Calu3 (cell line): Measurements from ENCODE around the gene MPEG1. TPM values are rescaled to one million over a fixed set of nuclear protein-coding genes. Genes with fewer than 3 reads are reported as not detected.

ENCODE experiments used
- BruUV-seq: library from RNA; stranded (reverse); fragments of 400-500 nt; replicated peaks from 2 replicates; lab custom pipeline; 2021; lab: Mats Ljungman, UMichigan
- CTCF ChIA-PET: fragments of 300-600 bp; sonication (Branson Sonifier 250); formaldehyde crosslinking; loops from one replicate; lab custom pipeline; 2022; ENCODE audit warnings: antibody characterized with exemption; lab: Charles Lee
- DNase-seq: peaks from one replicate; pipeline ENCODE4 v3.0.0; 2022
- H3K27ac Mint-ChIP-seq: one replicate; pipeline ENCODE4 v1.8.0; 2022; ENCODE audit warnings: mixed read lengths; ENCODE audit not compliant: unreplicated experiment
- H3K27me3 Mint-ChIP-seq: one replicate; pipeline ENCODE4 v1.8.0; 2022; ENCODE audit warnings: mixed read lengths; ENCODE audit not compliant: unreplicated experiment
- H3K36me3 Mint-ChIP-seq: one replicate; pipeline ENCODE4 v1.8.0; 2022; ENCODE audit warnings: mild to moderate bottlenecking, moderate library complexity, mixed read lengths; ENCODE audit not compliant: insufficient read depth, unreplicated experiment
- H3K4me1 Mint-ChIP-seq: one replicate; pipeline ENCODE4 v1.8.0; 2022; ENCODE audit warnings: mild to moderate bottlenecking, low read depth, mixed read lengths; ENCODE audit not compliant: unreplicated experiment
- H3K4me3 Mint-ChIP-seq: one replicate; pipeline ENCODE4 v1.8.0; 2022; ENCODE audit warnings: mild to moderate bottlenecking, low read depth, moderate library complexity, mixed read lengths; ENCODE audit not compliant: unreplicated experiment
- H3K9me3 Mint-ChIP-seq: one replicate; pipeline ENCODE4 v1.8.0; 2022; ENCODE audit warnings: low read depth, mixed read lengths; ENCODE audit not compliant: unreplicated experiment
- intact Hi-C: fragments of 100-400 bp; cut with micrococcal nuclease; formaldehyde crosslinking; loops from one replicate; pipeline ENCODE4 v1.10.0; 2022; ENCODE audit not compliant: unreplicated experiment
- total RNA-seq: library from RNA; stranded (reverse); gene quantifications from 2 replicates; pipeline ENCODE4 v1.2.3, GENCODE V29; 2022
- TF ChIP-seq, protein P1 (sequence below): fragments of 200-600 bp; IDR thresholded peaks from one replicate; pipeline ENCODE4 v1.8.0; 2022; ENCODE audit warnings: antibody characterized with exemption; ENCODE audit not compliant: unreplicated experiment

MPEG1 gene
- total RNA-seq, 1 experiment from 2014 or later: not detected

DNA sequence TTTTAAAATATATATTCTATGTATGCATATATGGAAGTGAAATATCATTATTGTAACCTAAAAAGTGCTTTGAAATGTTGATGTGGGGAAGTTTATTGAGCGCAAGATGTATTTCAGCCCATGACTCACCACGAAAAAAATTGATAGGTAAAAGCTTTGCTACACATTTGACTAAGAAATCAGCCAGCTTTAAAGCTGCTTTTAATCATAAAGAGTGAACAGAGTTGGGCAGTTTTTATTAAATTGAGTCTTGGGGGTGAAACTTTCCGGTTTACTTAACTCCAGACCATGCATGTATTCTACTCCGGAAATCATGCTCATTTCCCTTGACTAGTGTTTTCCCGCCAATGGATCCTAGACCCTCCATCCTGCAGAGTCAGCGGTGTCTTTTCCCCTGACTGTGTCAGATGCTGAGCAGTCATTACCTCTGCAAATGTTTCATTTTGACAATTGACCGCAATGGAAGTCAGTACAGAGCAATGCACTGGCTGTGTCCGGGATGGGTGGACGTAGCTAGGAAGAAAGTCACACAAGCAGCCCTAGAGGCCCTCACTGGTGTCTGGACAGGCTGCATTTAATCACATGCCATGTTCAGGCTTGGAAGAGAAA lies 47.2 kb upstream of the MPEG1 start:
- Mint-ChIP-seq H3K4me1 (no peaks in the 10 kb centered on the region), H3K27ac (no peak overlapping the region), H3K27me3 (peaks cover under 1% of the 10 kb centered on the region), H3K9me3 (no peaks in the 10 kb centered on the region), H3K36me3 (no peaks in the 10 kb centered on the region), H3K4me3 (no peak overlapping the region)
- DNase-seq: no peak
- TF ChIP-seq, protein P1, sequence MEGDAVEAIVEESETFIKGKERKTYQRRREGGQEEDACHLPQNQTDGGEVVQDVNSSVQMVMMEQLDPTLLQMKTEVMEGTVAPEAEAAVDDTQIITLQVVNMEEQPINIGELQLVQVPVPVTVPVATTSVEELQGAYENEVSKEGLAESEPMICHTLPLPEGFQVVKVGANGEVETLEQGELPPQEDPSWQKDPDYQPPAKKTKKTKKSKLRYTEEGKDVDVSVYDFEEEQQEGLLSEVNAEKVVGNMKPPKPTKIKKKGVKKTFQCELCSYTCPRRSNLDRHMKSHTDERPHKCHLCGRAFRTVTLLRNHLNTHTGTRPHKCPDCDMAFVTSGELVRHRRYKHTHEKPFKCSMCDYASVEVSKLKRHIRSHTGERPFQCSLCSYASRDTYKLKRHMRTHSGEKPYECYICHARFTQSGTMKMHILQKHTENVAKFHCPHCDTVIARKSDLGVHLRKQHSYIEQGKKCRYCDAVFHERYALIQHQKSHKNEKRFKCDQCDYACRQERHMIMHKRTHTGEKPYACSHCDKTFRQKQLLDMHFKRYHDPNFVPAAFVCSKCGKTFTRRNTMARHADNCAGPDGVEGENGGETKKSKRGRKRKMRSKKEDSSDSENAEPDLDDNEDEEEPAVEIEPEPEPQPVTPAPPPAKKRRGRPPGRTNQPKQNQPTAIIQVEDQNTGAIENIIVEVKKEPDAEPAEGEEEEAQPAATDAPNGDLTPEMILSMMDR: no peak
- intact Hi-C loops: no loop called here
- no TSS peak for BruUV-seq
- CTCF ChIA-PET: no interaction called here

DNA sequence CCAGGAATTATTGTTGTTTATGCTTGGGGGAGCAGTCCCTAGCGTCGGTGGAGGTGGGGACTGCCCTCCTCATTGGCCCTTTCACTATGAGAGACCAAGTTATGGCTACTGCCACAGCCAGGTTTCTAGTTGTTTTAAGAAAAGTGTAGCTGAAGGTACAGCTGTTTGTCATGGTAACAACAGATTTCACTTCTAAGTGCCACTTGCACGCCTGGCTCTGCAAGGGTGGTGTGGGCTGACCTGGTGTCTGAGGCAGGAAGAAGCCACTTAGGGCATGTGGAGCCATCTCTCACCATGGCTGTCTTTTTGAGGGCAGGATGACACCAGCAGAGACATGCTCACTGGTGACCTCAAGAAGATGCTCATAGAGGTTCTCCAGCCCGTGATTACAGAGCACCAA lies 46.3 kb upstream of the MPEG1 start:
- no TSS peak for BruUV-seq
- CTCF ChIA-PET: no interaction called here
- no peak overlapping the region for H3K27ac Mint-ChIP-seq
- TF ChIP-seq, protein P1: no peak
- no peaks in the 10 kb centered on the region for H3K36me3 Mint-ChIP-seq
- no peak overlapping the region for H3K4me3 Mint-ChIP-seq
- H3K27me3 Mint-ChIP-seq: peaks cover 9% of the 10 kb centered on the region
- intact Hi-C loops: no loop called here
- DNase-seq: no peak
- no peaks in the 10 kb centered on the region for H3K9me3 Mint-ChIP-seq
- H3K4me1 Mint-ChIP-seq: no peaks in the 10 kb centered on the region

DNA sequence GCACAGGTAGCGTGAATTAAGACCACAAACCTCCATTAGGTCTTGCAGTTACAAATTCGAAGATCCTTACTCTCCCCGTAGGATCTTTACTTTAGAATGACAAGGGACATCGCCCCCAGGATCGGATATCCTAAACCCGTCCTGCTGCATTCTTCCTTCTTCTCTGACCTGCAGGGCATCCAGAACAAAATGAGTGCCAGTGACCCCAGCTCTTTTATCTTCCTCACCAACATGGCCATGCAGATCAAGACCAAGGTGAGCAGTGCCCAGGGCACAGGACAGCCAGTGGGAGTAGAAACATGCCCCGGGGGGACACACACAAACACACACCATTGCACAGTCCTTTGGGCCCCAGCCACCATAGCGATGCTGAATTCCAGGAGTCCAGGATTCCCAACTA lies 42.6 kb upstream of the MPEG1 start:
- CTCF ChIA-PET: interaction anchor here (0.6 kb wide), 1 partner anchor 118 kb away, joined by 3 read pairs; no protein-coding TSS in a partner anchor
- Mint-ChIP-seq H3K27ac (no peak overlapping the region), H3K4me1 (no peaks in the 10 kb centered on the region), H3K27me3 (peaks cover 26% of the 10 kb centered on the region), H3K4me3 (no peak overlapping the region), H3K9me3 (no peaks in the 10 kb centered on the region), H3K36me3 (no peaks in the 10 kb centered on the region)
- intact Hi-C loops: no loop called here
- no peak for DNase-seq
- TF ChIP-seq, protein P1: no peak
- no TSS peak for BruUV-seq

DNA sequence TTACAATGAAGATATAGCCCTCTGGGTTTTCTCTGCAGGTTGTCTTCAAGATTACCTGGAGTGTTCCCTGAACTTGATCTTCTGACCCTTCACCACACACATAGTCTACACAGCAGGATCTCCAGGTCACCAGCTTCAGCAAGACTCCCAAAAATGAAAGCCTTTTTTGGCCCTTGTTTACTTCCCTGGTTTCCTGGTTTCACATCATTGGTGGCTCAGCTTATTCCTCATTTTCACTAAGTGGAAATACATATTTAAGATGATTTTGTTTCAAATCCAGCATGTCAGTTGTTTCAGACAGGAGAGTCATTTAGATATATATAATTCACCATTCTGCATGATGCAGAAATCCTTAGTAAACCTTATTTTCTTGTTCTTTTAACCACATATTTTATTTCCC lies 41.6 kb upstream of the MPEG1 start:
- intact Hi-C loops: no loop called here
- BruUV-seq: no TSS peak
- Mint-ChIP-seq H3K4me3 (no peak overlapping the region), H3K4me1 (no peaks in the 10 kb centered on the region), H3K36me3 (no peaks in the 10 kb centered on the region), H3K27ac (no peak overlapping the region), H3K9me3 (no peaks in the 10 kb centered on the region), H3K27me3 (peaks cover 36% of the 10 kb centered on the region)
- CTCF ChIA-PET: interaction anchor here (0.8 kb wide), 1 partner anchor 38 kb away, joined by 5 read pairs; no protein-coding TSS in a partner anchor
- TF ChIP-seq, protein P1: no peak
- DNase-seq: no peak
